WTC11 (cell line): Measurements from ENCODE around the gene CIART. TPM values are rescaled to one million over a fixed set of nuclear protein-coding genes. Genes with fewer than 3 reads are reported as not detected.

Source experiments
- ATAC-seq: fragments of 200-7000 bp; cut with Tn5 transposase; 2 replicates; pipeline ENCODE4 v1.10.0; 2021; ENCODE audit warnings: mild to moderate bottlenecking, moderate library complexity
- CTCF ChIA-PET: fragments of 300-600 bp; sonication (Branson Sonifier 250); formaldehyde crosslinking; loops from one replicate; lab custom pipeline; 2021; ENCODE audit warnings: antibody characterized with exemption; lab: Charles Lee
- POLR2A ChIA-PET: fragments of 350-600 bp; sonication (Branson Sonifier 250); formaldehyde crosslinking; loops from one replicate; lab custom pipeline; 2021; ENCODE audit warnings: antibody characterized with exemption; lab: Charles Lee
- DNase-seq: peaks from one replicate; pipeline ENCODE4 v3.0.0; 2021; ENCODE audit warnings: low spot score
- H3K27ac Mint-ChIP-seq: 2 replicates; pipeline ENCODE4 v1.8.0; 2021; ENCODE audit warnings: mixed read lengths
- H3K27me3 Mint-ChIP-seq: 2 replicates; pipeline ENCODE4 v1.8.0; 2021; ENCODE audit warnings: low read depth, mild to moderate bottlenecking, moderate library complexity, mixed read lengths
- H3K36me3 Mint-ChIP-seq: 2 replicates; pipeline ENCODE4 v1.8.0; 2021; ENCODE audit warnings: mixed read lengths
- H3K4me1 Mint-ChIP-seq: 2 replicates; pipeline ENCODE4 v1.8.0; 2022; ENCODE audit warnings: mixed read lengths
- H3K4me3 Mint-ChIP-seq: 2 replicates; pipeline ENCODE4 v1.8.0; 2021; ENCODE audit warnings: mild to moderate bottlenecking, moderate library complexity, mixed read lengths
- H3K9me3 Mint-ChIP-seq: 2 replicates; pipeline ENCODE4 v1.8.0; 2021; ENCODE audit warnings: mixed read lengths
- ATF6 ChIP-seq: sonication (generic); formaldehyde crosslinking; IDR thresholded peaks from 2 replicates; pipeline ENCODE4 v1.8.1; 2023; ENCODE audit warnings: mild to moderate bottlenecking, missing genetic modification reagents
- CDX4 ChIP-seq: fragments of 250-450 bp; sonication (Bioruptor Pico); IDR thresholded peaks from 2 replicates; pipeline ENCODE4 v1.9.0; 2021; ENCODE audit warnings: moderate library complexity, mild to moderate bottlenecking, inconsistent platforms, borderline replicate concordance
- E2F4 ChIP-seq: sonication (generic); formaldehyde crosslinking; IDR thresholded peaks from 2 replicates; pipeline ENCODE4 v1.8.1; 2022; ENCODE audit warnings: low read depth, mild to moderate bottlenecking, moderate library complexity, missing genetic modification reagents, borderline replicate concordance
- ETV6 ChIP-seq: sonication (generic); formaldehyde crosslinking; IDR thresholded peaks from 2 replicates; pipeline ENCODE4 v1.8.1; 2022; ENCODE audit warnings: mild to moderate bottlenecking, missing genetic modification reagents
- JUN ChIP-seq: sonication (generic); formaldehyde crosslinking; IDR thresholded peaks from 2 replicates; pipeline ENCODE4 v1.8.0; 2023; ENCODE audit warnings: mild to moderate bottlenecking, missing genetic modification reagents
- KAT7 ChIP-seq: sonication (generic); formaldehyde crosslinking; IDR thresholded peaks from 2 replicates; pipeline ENCODE4 v1.8.1; 2023; ENCODE audit warnings: missing genetic modification reagents, mild to moderate bottlenecking, borderline replicate concordance
- OVOL2 ChIP-seq: fragments of 250-450 bp; sonication (Bioruptor Pico); IDR thresholded peaks from 2 replicates; pipeline ENCODE4 v1.9.0; 2021; ENCODE audit warnings: mild to moderate bottlenecking, borderline replicate concordance
- SMAD4 ChIP-seq: sonication (generic); formaldehyde crosslinking; IDR thresholded peaks from 2 replicates; pipeline ENCODE4 v1.8.0; 2022; ENCODE audit warnings: mild to moderate bottlenecking, missing genetic modification reagents
- SOX15 ChIP-seq: fragments of 250-450 bp; sonication (Bioruptor Pico); IDR thresholded peaks from 2 replicates; pipeline ENCODE4 v1.9.0; 2021; ENCODE audit warnings: mild to moderate bottlenecking
- ZBTB21 ChIP-seq: sonication (generic); formaldehyde crosslinking; IDR thresholded peaks from 2 replicates; pipeline ENCODE4 v1.8.1; 2023; ENCODE audit warnings: mild to moderate bottlenecking, missing genetic modification reagents, borderline replicate concordance
- ZNF416 ChIP-seq: fragments of 250-450 bp; sonication (Bioruptor Pico); IDR thresholded peaks from 2 replicates; pipeline ENCODE4 v1.9.0; 2021; ENCODE audit warnings: mild to moderate bottlenecking, inconsistent platforms
- ZNF423 ChIP-seq: fragments of 250-450 bp; sonication (Bioruptor Pico); IDR thresholded peaks from 2 replicates; pipeline ENCODE4 v2.1.2; 2022; ENCODE audit warnings: mild to moderate bottlenecking, moderate library complexity
- ZNF512 ChIP-seq: sonication (generic); formaldehyde crosslinking; IDR thresholded peaks from 2 replicates; pipeline ENCODE4 v1.8.1; 2022; ENCODE audit warnings: missing genetic modification reagents, borderline replicate concordance
- ZNF671 ChIP-seq: fragments of 250-450 bp; sonication (Bioruptor Pico); IDR thresholded peaks from 2 replicates; pipeline ENCODE4 v1.8.0; 2021; ENCODE audit warnings: mild to moderate bottlenecking
- total RNA-seq: library from RNA; stranded (reverse); gene quantifications from 3 replicates; pipeline ENCODE4 v1.2.3, GENCODE V29; 2021
- TF ChIP-seq, protein P1 (sequence below): sonication (generic); formaldehyde crosslinking; IDR thresholded peaks from 2 replicates; pipeline ENCODE4 v1.8.1; 2023; ENCODE audit warnings: mild to moderate bottlenecking, missing genetic modification reagents, moderate library complexity
- TF ChIP-seq, protein P2 (sequence below): sonication (generic); formaldehyde crosslinking; IDR thresholded peaks from 2 replicates; pipeline ENCODE4 v1.8.0; 2023; ENCODE audit warnings: mild to moderate bottlenecking, missing genetic modification reagents
- TF ChIP-seq, protein P3 (sequence below): sonication (generic); formaldehyde crosslinking; IDR thresholded peaks from 2 replicates; pipeline ENCODE4 v1.8.0; 2022; ENCODE audit warnings: mild to moderate bottlenecking, missing genetic modification reagents
- TF ChIP-seq, protein P4 (sequence below): fragments of 250-450 bp; sonication (Bioruptor Pico); IDR thresholded peaks from 2 replicates; pipeline ENCODE4 v1.9.0; 2021; ENCODE audit warnings: mild to moderate bottlenecking, borderline replicate concordance
- TF ChIP-seq, protein P5 (sequence below): sonication (generic); formaldehyde crosslinking; IDR thresholded peaks from 2 replicates; pipeline ENCODE4 v1.8.0; 2023; ENCODE audit warnings: missing genetic modification reagents

CIART gene
- total RNA-seq, 1 experiment from 2014 or later = 7.8 TPM

- Mint-ChIP-seq H3K4me1 (peaks cover 28% of the 10 kb centered on the region), H3K36me3 (peaks cover 45% of the 10 kb centered on the region), H3K27me3 (peaks cover under 1% of the 10 kb centered on the region; the same call in 1 of the 2 replicates), H3K27ac (peak overlapping the region; percentile 66), H3K9me3 (no peaks in the 10 kb centered on the region), H3K4me3 (peak overlapping the region; percentile 46)
- ATAC-seq (no peak), DNase-seq (no peak)
- TF ChIP-seq SMAD4 (no peak), E2F4 (no peak), ZNF416 (CRISPR knock-in tag) (no peak), SOX15 (no peak), CDX4 (CRISPR knock-in tag) (no peak), ZNF671 (no peak)
- TF ChIP-seq, protein P1, sequence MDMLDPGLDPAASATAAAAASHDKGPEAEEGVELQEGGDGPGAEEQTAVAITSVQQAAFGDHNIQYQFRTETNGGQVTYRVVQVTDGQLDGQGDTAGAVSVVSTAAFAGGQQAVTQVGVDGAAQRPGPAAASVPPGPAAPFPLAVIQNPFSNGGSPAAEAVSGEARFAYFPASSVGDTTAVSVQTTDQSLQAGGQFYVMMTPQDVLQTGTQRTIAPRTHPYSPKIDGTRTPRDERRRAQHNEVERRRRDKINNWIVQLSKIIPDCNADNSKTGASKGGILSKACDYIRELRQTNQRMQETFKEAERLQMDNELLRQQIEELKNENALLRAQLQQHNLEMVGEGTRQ (CRISPR knock-in tag) = no peak
- TF ChIP-seq, protein P2, sequence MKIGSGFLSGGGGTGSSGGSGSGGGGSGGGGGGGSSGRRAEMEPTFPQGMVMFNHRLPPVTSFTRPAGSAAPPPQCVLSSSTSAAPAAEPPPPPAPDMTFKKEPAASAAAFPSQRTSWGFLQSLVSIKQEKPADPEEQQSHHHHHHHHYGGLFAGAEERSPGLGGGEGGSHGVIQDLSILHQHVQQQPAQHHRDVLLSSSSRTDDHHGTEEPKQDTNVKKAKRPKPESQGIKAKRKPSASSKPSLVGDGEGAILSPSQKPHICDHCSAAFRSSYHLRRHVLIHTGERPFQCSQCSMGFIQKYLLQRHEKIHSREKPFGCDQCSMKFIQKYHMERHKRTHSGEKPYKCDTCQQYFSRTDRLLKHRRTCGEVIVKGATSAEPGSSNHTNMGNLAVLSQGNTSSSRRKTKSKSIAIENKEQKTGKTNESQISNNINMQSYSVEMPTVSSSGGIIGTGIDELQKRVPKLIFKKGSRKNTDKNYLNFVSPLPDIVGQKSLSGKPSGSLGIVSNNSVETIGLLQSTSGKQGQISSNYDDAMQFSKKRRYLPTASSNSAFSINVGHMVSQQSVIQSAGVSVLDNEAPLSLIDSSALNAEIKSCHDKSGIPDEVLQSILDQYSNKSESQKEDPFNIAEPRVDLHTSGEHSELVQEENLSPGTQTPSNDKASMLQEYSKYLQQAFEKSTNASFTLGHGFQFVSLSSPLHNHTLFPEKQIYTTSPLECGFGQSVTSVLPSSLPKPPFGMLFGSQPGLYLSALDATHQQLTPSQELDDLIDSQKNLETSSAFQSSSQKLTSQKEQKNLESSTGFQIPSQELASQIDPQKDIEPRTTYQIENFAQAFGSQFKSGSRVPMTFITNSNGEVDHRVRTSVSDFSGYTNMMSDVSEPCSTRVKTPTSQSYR (CRISPR knock-in tag) = no peak
- TF ChIP-seq, protein P3, sequence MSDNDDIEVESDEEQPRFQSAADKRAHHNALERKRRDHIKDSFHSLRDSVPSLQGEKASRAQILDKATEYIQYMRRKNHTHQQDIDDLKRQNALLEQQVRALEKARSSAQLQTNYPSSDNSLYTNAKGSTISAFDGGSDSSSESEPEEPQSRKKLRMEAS (CRISPR knock-in tag) = no peak
- ChIA-PET CTCF (interaction anchor here (1.6 kb wide), 1 partner anchor 39 kb away, joined by 4 read pairs; no protein-coding TSS in a partner anchor), POLR2A (no interaction called here)
Observed at GRCh38 chr1:150295476-150295875, 13.1 kb downstream of the CIART start.

GRCh38 chr1:150299716-150300115, 17.4 kb downstream of the CIART start:
- Mint-ChIP-seq H3K36me3 (peaks cover 72% of the 10 kb centered on the region), H3K27ac (no peak overlapping the region; the same call in 1 of the 2 replicates), H3K4me1 (peaks cover 41% of the 10 kb centered on the region), H3K4me3 (no peak overlapping the region), H3K27me3 (no peaks in the 10 kb centered on the region), H3K9me3 (no peaks in the 10 kb centered on the region)
- DNase-seq (no peak), ATAC-seq (no peak)
- CTCF ChIA-PET = no interaction called here
- POLR2A ChIA-PET = no interaction called here
- TF ChIP-seq ZNF416 (CRISPR knock-in tag) = no peak
- TF ChIP-seq, protein P4, sequence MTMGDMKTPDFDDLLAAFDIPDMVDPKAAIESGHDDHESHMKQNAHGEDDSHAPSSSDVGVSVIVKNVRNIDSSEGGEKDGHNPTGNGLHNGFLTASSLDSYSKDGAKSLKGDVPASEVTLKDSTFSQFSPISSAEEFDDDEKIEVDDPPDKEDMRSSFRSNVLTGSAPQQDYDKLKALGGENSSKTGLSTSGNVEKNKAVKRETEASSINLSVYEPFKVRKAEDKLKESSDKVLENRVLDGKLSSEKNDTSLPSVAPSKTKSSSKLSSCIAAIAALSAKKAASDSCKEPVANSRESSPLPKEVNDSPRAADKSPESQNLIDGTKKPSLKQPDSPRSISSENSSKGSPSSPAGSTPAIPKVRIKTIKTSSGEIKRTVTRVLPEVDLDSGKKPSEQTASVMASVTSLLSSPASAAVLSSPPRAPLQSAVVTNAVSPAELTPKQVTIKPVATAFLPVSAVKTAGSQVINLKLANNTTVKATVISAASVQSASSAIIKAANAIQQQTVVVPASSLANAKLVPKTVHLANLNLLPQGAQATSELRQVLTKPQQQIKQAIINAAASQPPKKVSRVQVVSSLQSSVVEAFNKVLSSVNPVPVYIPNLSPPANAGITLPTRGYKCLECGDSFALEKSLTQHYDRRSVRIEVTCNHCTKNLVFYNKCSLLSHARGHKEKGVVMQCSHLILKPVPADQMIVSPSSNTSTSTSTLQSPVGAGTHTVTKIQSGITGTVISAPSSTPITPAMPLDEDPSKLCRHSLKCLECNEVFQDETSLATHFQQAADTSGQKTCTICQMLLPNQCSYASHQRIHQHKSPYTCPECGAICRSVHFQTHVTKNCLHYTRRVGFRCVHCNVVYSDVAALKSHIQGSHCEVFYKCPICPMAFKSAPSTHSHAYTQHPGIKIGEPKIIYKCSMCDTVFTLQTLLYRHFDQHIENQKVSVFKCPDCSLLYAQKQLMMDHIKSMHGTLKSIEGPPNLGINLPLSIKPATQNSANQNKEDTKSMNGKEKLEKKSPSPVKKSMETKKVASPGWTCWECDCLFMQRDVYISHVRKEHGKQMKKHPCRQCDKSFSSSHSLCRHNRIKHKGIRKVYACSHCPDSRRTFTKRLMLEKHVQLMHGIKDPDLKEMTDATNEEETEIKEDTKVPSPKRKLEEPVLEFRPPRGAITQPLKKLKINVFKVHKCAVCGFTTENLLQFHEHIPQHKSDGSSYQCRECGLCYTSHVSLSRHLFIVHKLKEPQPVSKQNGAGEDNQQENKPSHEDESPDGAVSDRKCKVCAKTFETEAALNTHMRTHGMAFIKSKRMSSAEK (CRISPR knock-in tag) = no peak
- TF ChIP-seq ZNF423 (CRISPR knock-in tag) = no peak
- no peak for TF ChIP-seq ZBTB21 (CRISPR knock-in tag)
- no peak for TF ChIP-seq ETV6
- no peak for TF ChIP-seq OVOL2 (CRISPR knock-in tag)
- no peak for TF ChIP-seq KAT7 (CRISPR knock-in tag)
- no peak for TF ChIP-seq E2F4
- TF ChIP-seq JUN (CRISPR knock-in tag) = no peak
- no peak for TF ChIP-seq ATF6 (CRISPR knock-in tag)
- TF ChIP-seq, protein P5, sequence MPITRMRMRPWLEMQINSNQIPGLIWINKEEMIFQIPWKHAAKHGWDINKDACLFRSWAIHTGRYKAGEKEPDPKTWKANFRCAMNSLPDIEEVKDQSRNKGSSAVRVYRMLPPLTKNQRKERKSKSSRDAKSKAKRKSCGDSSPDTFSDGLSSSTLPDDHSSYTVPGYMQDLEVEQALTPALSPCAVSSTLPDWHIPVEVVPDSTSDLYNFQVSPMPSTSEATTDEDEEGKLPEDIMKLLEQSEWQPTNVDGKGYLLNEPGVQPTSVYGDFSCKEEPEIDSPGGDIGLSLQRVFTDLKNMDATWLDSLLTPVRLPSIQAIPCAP (CRISPR knock-in tag) = no peak
- no peak for TF ChIP-seq ZNF512 (CRISPR knock-in tag)
